ENCODE results near the gene EHBP1L1. TPM values are rescaled to one million over a fixed set of nuclear protein-coding genes. Genes with fewer than 3 reads are reported as not detected.
"Not testable (repeated sequence)": the region's sequence is repeated elsewhere in the genome, so short reads cannot be mapped to it uniquely, and the experiment has no call there.

The EHBP1L1 gene
- total RNA-seq, 1 experiment from 2014 or later: 19.6 TPM

GRCh38 chr11:65562020-65562419, 13.8 kb upstream of the EHBP1L1 start:
- peaks cover 32% of the 10 kb centered on the region for H3K4me1 ChIP-seq
- peaks cover 10% of the 10 kb centered on the region for H3K36me3 Mint-ChIP-seq (ENCODE audit: insufficient read depth, unreplicated experiment)
- H3K36me3 ChIP-seq (ENCODE audit: control insufficient read depth, insufficient read depth, low read length): peaks cover 1% of the 10 kb centered on the region; the same call in 1 of the 2 replicates
- no peak overlapping the region for H3K4me3 Mint-ChIP-seq (ENCODE audit: unreplicated experiment)
- ChIA-PET CTCF (interaction anchor here (0.6 to 1.5 kb wide), 3 partner anchors 11 to 720 kb away, joined by 3 to 11 read pairs (median 9); partner anchors contain the start of gene FAM89B), POLR2A (interaction anchor here (0.5 to 1.0 kb wide), 2 partner anchors 8 to 37 kb away, joined by 3 to 7 read pairs; partner anchors contain the start of genes SCYL1 and ZNRD2)
- DNase-seq: no peak
- H3K27me3 Mint-ChIP-seq (ENCODE audit: insufficient read depth, unreplicated experiment): no peaks in the 10 kb centered on the region
- no peak for TF ChIP-seq CTCF (IDR thresholded peaks at IDR 0.05; ENCODE audit: insufficient read depth in 1 of 2, low read depth in 1 of 2, low read length in 1 of 2, severe bottlenecking in 1 of 2, unreplicated experiment in 1 of 2)
- no TSS peak for BruUV-seq (replicated peaks)
- no peaks in the 10 kb centered on the region for H3K9me3 Mint-ChIP-seq (ENCODE audit: unreplicated experiment)
- H3K4me3 ChIP-seq (ENCODE audit: low read depth, low read length): no peak overlapping the region
- no peak overlapping the region for H3K27ac Mint-ChIP-seq (ENCODE audit: unreplicated experiment)
- H3K27me3 ChIP-seq (replicated peaks; ENCODE audit: control insufficient read depth, insufficient read depth, low read length): no peaks in the 10 kb centered on the region
- no peaks in the 10 kb centered on the region for H3K9me3 ChIP-seq
- peaks cover 20% of the 10 kb centered on the region for H3K4me1 Mint-ChIP-seq (ENCODE audit: low read depth, unreplicated experiment)
- intact Hi-C loops (cut with micrococcal nuclease; ENCODE audit: unreplicated experiment): no loop called here

- intact Hi-C loops (cut with micrococcal nuclease; ENCODE audit: unreplicated experiment): no loop called here
- H3K27ac Mint-ChIP-seq (ENCODE audit: unreplicated experiment): no peak overlapping the region
- POLR2A ChIA-PET: interaction anchor here (0.7 kb wide), 1 partner anchor 140 kb away, joined by 8 read pairs; the partner anchor contains the start of gene NEAT1
These were observed 13.1 kb upstream of the EHBP1L1 start for GRCh38 chr11:65562788-65563187.

GRCh38 chr11:65563601-65564000, 12.3 kb upstream of the EHBP1L1 start:
- H3K27me3 ChIP-seq (replicated peaks; ENCODE audit: control insufficient read depth, insufficient read depth, low read length): no peaks in the 10 kb centered on the region
- peaks cover 1% of the 10 kb centered on the region; the same call in 1 of the 2 replicates for H3K36me3 ChIP-seq (ENCODE audit: control insufficient read depth, insufficient read depth, low read length)
- no peaks in the 10 kb centered on the region for H3K9me3 ChIP-seq
- H3K36me3 Mint-ChIP-seq (ENCODE audit: insufficient read depth, unreplicated experiment): peaks cover 10% of the 10 kb centered on the region
- H3K27me3 Mint-ChIP-seq (ENCODE audit: insufficient read depth, unreplicated experiment): no peaks in the 10 kb centered on the region
- peaks cover 28% of the 10 kb centered on the region for H3K4me1 ChIP-seq
- no peak for DNase-seq
- TF ChIP-seq CTCF (IDR thresholded peaks at IDR 0.05; ENCODE audit: insufficient read depth in 1 of 2, low read depth in 1 of 2, low read length in 1 of 2, severe bottlenecking in 1 of 2, unreplicated experiment in 1 of 2): no peak
- no peak overlapping the region for H3K4me3 ChIP-seq (ENCODE audit: low read depth, low read length)
- no peaks in the 10 kb centered on the region for H3K9me3 Mint-ChIP-seq (ENCODE audit: unreplicated experiment)
- CTCF ChIA-PET: no interaction called here
- POLR2A ChIA-PET: no interaction called here
- BruUV-seq (replicated peaks): no TSS peak
- H3K4me3 Mint-ChIP-seq (ENCODE audit: unreplicated experiment): no peak overlapping the region
- H3K27ac Mint-ChIP-seq (ENCODE audit: unreplicated experiment): no peak overlapping the region
- intact Hi-C loops (cut with micrococcal nuclease; ENCODE audit: unreplicated experiment): no loop called here
- H3K4me1 Mint-ChIP-seq (ENCODE audit: low read depth, unreplicated experiment): peaks cover 28% of the 10 kb centered on the region

More at GRCh38 chr11:65562788-65563187, 13.1 kb upstream of the EHBP1L1 start:
- peaks cover 1% of the 10 kb centered on the region; the same call in 1 of the 2 replicates for H3K36me3 ChIP-seq (ENCODE audit: control insufficient read depth, insufficient read depth, low read length)
- no peak for DNase-seq
- Mint-ChIP-seq H3K4me3 (ENCODE audit: unreplicated experiment) (no peak overlapping the region), H3K27me3 (ENCODE audit: insufficient read depth, unreplicated experiment) (no peaks in the 10 kb centered on the region), H3K4me1 (ENCODE audit: low read depth, unreplicated experiment) (peaks cover 20% of the 10 kb centered on the region), H3K9me3 (ENCODE audit: unreplicated experiment) (no peaks in the 10 kb centered on the region), H3K36me3 (ENCODE audit: insufficient read depth, unreplicated experiment) (peaks cover 5% of the 10 kb centered on the region)
- no peaks in the 10 kb centered on the region for H3K27me3 ChIP-seq (replicated peaks; ENCODE audit: control insufficient read depth, insufficient read depth, low read length)
- no peak overlapping the region for H3K4me3 ChIP-seq (ENCODE audit: low read depth, low read length)
- CTCF ChIA-PET: no interaction called here
- no TSS peak for BruUV-seq (replicated peaks)
- TF ChIP-seq CTCF (IDR thresholded peaks at IDR 0.05; ENCODE audit: insufficient read depth in 1 of 2, low read depth in 1 of 2, low read length in 1 of 2, severe bottlenecking in 1 of 2, unreplicated experiment in 1 of 2): no peak
- peaks cover 27% of the 10 kb centered on the region for H3K4me1 ChIP-seq
- H3K9me3 ChIP-seq: no peaks in the 10 kb centered on the region

- H3K4me3 Mint-ChIP-seq (ENCODE audit: unreplicated experiment); BruUV-seq (replicated peaks); H3K27me3 Mint-ChIP-seq (ENCODE audit: insufficient read depth, unreplicated experiment); POLR2A ChIA-PET; H3K9me3 Mint-ChIP-seq (ENCODE audit: unreplicated experiment); CTCF ChIA-PET; intact Hi-C loops (cut with micrococcal nuclease; ENCODE audit: unreplicated experiment); H3K27ac Mint-ChIP-seq (ENCODE audit: unreplicated experiment); H3K27me3 ChIP-seq (replicated peaks; ENCODE audit: control insufficient read depth, insufficient read depth, low read length); H3K9me3 ChIP-seq; H3K4me3 ChIP-seq (ENCODE audit: low read depth, low read length); H3K36me3 ChIP-seq (ENCODE audit: control insufficient read depth, insufficient read depth, low read length); DNase-seq: not testable (repeated sequence)
- H3K36me3 Mint-ChIP-seq (ENCODE audit: insufficient read depth, unreplicated experiment): peaks cover 17% of the 10 kb centered on the region
- peaks cover 18% of the 10 kb centered on the region for H3K4me1 ChIP-seq
- peaks cover 32% of the 10 kb centered on the region for H3K4me1 Mint-ChIP-seq (ENCODE audit: low read depth, unreplicated experiment)
These were observed 10.8 kb upstream of the EHBP1L1 start for GRCh38 chr11:65564879-65565559.
